Activated CD8-positive, alpha-beta T cell treated with anti-CD3 and anti-CD28 coated beads for 36 hours (primary cell): ENCODE results near the gene CD300C. TPM values are rescaled to one million over a fixed set of nuclear protein-coding genes. Genes with fewer than 3 reads are reported as not detected.

Source experiments
- ATAC-seq: fragments of 200-7000 bp; cut with Tn5 transposase; one replicate; pipeline ENCODE4 v1.10.0; 2021; ENCODE audit warnings: mild to moderate bottlenecking, moderate library complexity
- CTCF ChIA-PET: fragments of 350-600 bp; sonication (Branson Sonifier 250); formaldehyde crosslinking; loops from one replicate; lab custom pipeline; 2021; ENCODE audit warnings: antibody characterized with exemption; lab: Charles Lee
- POLR2A ChIA-PET: fragments of 350-600 bp; sonication (Branson Sonifier 250); formaldehyde crosslinking; loops from one replicate; lab custom pipeline; 2021; ENCODE audit warnings: antibody characterized with exemption; lab: Charles Lee
- DNase-seq: peaks from one replicate; pipeline ENCODE4 v3.0.0-alpha.2; 2020
- H3K27ac Mint-ChIP-seq: one replicate; pipeline ENCODE4 v1.8.0; 2021; ENCODE audit warnings: mild to moderate bottlenecking, mixed read lengths
- H3K27me3 Mint-ChIP-seq: one replicate; pipeline ENCODE4 v1.8.0; 2021; ENCODE audit warnings: mixed read lengths
- H3K36me3 Mint-ChIP-seq: one replicate; pipeline ENCODE4 v1.8.0; 2021; ENCODE audit warnings: low read depth, mixed read lengths
- H3K4me1 Mint-ChIP-seq: one replicate; pipeline ENCODE4 v1.8.0; 2021; ENCODE audit warnings: low read depth, mixed read lengths
- H3K4me3 Mint-ChIP-seq: one replicate; pipeline ENCODE4 v1.8.0; 2021; ENCODE audit warnings: mild to moderate bottlenecking, moderate library complexity, mixed read lengths
- H3K9me3 Mint-ChIP-seq: one replicate; pipeline ENCODE4 v1.8.0; 2021; ENCODE audit warnings: mixed read lengths
- intact Hi-C: fragments of 100-400 bp; cut with micrococcal nuclease; formaldehyde crosslinking; loops from one replicate; pipeline ENCODE4 v1.10.0; 2022
- total RNA-seq, 2 experiments: library from RNA; stranded (reverse); gene quantifications; one replicate each; pipeline ENCODE4 v1.2.3, GENCODE V29; 2021
- TF ChIP-seq, protein P1 (sequence below): fragments of 200-600 bp; IDR thresholded peaks from one replicate; pipeline ENCODE4 v1.8.0; 2022; ENCODE audit warnings: antibody characterized with exemption, mild to moderate bottlenecking

CD300C gene
- total RNA-seq, 2 experiments from 2014 or later: not detected

DNA sequence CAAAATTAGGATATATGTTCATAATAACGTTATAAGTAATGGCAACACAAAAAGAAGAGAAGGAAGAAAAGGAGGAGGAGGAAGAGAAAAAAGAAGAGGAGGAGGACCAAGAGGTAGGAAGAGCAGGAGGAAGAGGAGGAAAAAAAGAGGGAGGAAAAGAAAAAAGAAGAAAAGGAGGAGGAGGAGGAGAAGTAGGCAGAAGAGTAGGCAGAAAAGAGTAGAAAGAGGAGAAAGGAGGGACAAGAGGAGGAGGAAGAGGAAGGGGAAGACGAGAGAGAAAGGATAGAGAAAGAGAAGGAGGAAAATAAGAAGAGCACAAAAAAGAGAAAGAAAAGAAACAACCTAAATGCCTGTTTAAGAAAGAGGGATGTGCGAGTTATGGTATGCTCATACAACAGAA is 9.0 kb downstream of the CD300C start:
- Mint-ChIP-seq H3K27ac (no peak overlapping the region), H3K27me3 (peaks cover 20% of the 10 kb centered on the region), H3K36me3 (no peaks in the 10 kb centered on the region), H3K9me3 (no peaks in the 10 kb centered on the region), H3K4me1 (peaks cover 7% of the 10 kb centered on the region), H3K4me3 (no peak overlapping the region)
- ATAC-seq: no peak
- DNase-seq: no peak
- TF ChIP-seq, protein P1, sequence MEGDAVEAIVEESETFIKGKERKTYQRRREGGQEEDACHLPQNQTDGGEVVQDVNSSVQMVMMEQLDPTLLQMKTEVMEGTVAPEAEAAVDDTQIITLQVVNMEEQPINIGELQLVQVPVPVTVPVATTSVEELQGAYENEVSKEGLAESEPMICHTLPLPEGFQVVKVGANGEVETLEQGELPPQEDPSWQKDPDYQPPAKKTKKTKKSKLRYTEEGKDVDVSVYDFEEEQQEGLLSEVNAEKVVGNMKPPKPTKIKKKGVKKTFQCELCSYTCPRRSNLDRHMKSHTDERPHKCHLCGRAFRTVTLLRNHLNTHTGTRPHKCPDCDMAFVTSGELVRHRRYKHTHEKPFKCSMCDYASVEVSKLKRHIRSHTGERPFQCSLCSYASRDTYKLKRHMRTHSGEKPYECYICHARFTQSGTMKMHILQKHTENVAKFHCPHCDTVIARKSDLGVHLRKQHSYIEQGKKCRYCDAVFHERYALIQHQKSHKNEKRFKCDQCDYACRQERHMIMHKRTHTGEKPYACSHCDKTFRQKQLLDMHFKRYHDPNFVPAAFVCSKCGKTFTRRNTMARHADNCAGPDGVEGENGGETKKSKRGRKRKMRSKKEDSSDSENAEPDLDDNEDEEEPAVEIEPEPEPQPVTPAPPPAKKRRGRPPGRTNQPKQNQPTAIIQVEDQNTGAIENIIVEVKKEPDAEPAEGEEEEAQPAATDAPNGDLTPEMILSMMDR: no peak
- intact Hi-C loops: loop anchor here (10.0 kb wide), 1 partner anchor 162 kb away; no protein-coding TSS in a partner anchor
- ChIA-PET POLR2A (no interaction called here), CTCF (no interaction called here)

DNA sequence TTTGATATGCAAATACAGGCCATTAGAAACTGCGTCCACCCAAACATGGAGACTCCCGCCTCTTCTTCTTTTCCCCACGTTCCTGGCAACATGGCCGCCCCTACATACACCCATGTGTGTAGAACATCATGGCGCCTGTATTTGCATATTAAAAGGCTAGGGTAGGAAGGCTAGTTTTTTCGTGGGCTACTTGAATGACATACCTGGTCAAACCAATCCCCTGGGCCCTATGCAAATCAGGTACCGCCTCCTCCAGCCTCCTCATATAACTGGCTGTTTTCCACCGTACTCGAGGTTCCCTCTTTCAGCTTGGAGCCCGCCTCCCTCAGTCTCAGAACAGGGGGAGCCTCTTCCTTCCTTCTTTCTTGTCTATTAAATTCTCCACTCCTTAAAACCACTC is 13.8 kb downstream of the CD300C start:
- Mint-ChIP-seq H3K27me3 (peaks cover 32% of the 10 kb centered on the region), H3K4me3 (no peak overlapping the region), H3K4me1 (peaks cover 7% of the 10 kb centered on the region), H3K27ac (no peak overlapping the region), H3K36me3 (no peaks in the 10 kb centered on the region), H3K9me3 (no peaks in the 10 kb centered on the region)
- ChIA-PET POLR2A (no interaction called here), CTCF (interaction anchor here (0.6 to 2.8 kb wide), 10 partner anchors 11 to 210 kb away, joined by 3 to 17 read pairs (median 4); partner anchors contain the start of genes CD300H and GPR142)
- peak; percentile 47 for ATAC-seq
- TF ChIP-seq, protein P1: no peak
- intact Hi-C loops: loop anchor here (10.0 kb wide), 1 partner anchor 157 kb away; no protein-coding TSS in a partner anchor
- DNase-seq: peak; percentile 9

DNA sequence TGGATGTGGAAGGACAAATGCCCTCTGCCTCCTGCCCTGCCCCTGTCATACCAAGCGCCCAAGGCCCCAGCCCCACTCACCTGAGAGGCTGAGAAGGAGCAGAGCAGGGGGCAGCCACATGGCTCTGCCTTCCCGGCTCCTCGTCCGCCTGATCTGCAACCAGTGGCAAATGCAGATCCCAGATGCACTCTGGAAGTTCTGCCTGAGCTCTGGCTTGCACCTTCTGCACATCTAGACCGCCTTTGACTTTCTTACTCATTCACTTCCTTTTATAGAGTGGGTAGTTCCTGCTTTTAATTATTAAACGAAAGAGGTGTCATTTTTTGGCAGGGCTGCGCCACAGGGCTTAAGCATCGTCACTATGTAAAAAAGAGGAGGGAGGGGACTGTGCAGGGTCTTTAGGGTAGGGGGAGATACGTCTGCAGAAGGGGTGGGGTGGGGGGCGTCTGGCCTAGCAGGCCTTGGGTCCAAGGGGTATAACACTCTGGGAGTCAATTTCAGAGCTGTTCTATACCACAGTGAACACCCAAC is 14.6 kb downstream of the CD300C start, which contains the start of gene CD300LB:
CD300LB (minus strand) TSS at position 245 of the 531 bp plus-strand sequence; CDS start at position 120, 125 bp downstream.
- Mint-ChIP-seq H3K4me1 (peaks cover 7% of the 10 kb centered on the region), H3K9me3 (no peaks in the 10 kb centered on the region), H3K27me3 (peaks cover 32% of the 10 kb centered on the region), H3K36me3 (no peaks in the 10 kb centered on the region), H3K4me3 (no peak within 1 kb of the TSS), H3K27ac (no peak within 1 kb of the TSS)
- DNase-seq: no peak
- TF ChIP-seq, protein P1: no peak
- no peak for ATAC-seq
- intact Hi-C loops: loop anchor here (10.0 kb wide), 1 partner anchor 156 kb away; no protein-coding TSS in a partner anchor
- ChIA-PET POLR2A (no interaction called here), CTCF (interaction anchor here (0.8 to 2.8 kb wide), 6 partner anchors 30 to 163 kb away, joined by 3 to 17 read pairs (median 5); partner anchors contain the start of gene GPR142)

DNA sequence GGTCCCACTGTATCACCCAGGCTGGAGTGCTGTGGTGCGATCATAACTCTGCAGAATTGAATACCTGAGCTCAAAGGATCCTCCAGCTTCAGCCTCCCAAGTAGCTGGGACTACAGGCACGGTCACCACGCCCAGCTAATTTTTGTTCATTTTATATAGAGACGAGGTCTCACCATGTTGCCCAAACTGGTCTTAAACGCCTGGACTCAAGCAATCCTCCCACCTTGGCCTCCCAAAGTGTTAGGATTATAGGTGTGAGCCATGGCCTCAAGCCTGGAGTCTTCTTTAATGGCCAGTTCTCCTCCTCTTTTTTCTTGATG is 15.1 kb downstream of the CD300C start:
- Mint-ChIP-seq H3K27me3 (peaks cover 32% of the 10 kb centered on the region), H3K4me1 (peaks cover 7% of the 10 kb centered on the region), H3K9me3 (no peaks in the 10 kb centered on the region), H3K27ac (no peak overlapping the region), H3K4me3 (no peak overlapping the region), H3K36me3 (no peaks in the 10 kb centered on the region)
- CTCF ChIA-PET: interaction anchor here (0.8 to 1.7 kb wide), 3 partner anchors 30 to 163 kb away, joined by 3 to 6 read pairs (median 3); partner anchors contain the start of gene GPR142
- intact Hi-C loops: loop anchor here (10.0 kb wide), 1 partner anchor 156 kb away; no protein-coding TSS in a partner anchor
- ATAC-seq: no peak
- DNase-seq: no peak
- TF ChIP-seq, protein P1: no peak
- POLR2A ChIA-PET: interaction anchor here (0.9 kb wide), 1 partner anchor 136 kb away, joined by 3 read pairs; no protein-coding TSS in a partner anchor

DNA sequence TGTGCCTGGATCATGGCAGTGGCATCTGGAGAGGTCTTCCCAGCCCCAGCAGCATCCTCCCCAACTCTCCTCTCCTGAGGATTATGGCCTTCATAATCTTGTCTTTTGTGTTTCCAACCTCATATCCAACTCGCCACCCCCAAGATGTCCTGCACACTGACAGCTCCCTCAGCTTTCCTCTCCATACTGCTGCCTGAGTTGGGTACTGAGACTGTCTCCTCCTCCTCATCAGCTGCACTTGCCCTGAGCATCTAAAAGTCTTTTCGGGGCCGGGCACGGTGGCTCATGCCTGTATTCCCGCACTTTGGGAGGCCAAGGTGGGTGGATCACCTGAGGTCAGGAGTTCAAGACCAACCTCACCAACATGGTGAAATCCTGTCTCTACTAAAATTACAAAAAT is 16.7 kb downstream of the CD300C start:
- no peak for ATAC-seq
- Mint-ChIP-seq H3K27ac (no peak overlapping the region), H3K27me3 (peaks cover 36% of the 10 kb centered on the region), H3K9me3 (no peaks in the 10 kb centered on the region), H3K4me3 (no peak overlapping the region), H3K36me3 (no peaks in the 10 kb centered on the region), H3K4me1 (peaks cover 7% of the 10 kb centered on the region)
- no peak for DNase-seq
- CTCF ChIA-PET: interaction anchor here (1.7 to 2.3 kb wide), 2 partner anchors 37 to 161 kb away, joined by 6 read pairs; partner anchors contain the start of genes CD300H and GPR142
- TF ChIP-seq, protein P1: no peak
- POLR2A ChIA-PET: no interaction called here
- intact Hi-C loops: no loop called here
